Stimulated activated memory B cell treated with anti-CD40 and anti-IgM and Interleukin-4, amounts not matched to agents 10 μg/mL and 1 μg/mL and 100 μg/mL, for 72 hours (primary cell): ENCODE results near the gene GPR141.
A peak's percentile ranks its signal among the peaks of the same experiment; 100 is the strongest.

Experiments
- ATAC-seq: fragments of 150-1000 bp; cut with Tn5 transposase; 2 replicates; pipeline ENCODE4 v1.10.0; 2021
- H3K27ac Mint-ChIP-seq: one replicate; pipeline ENCODE4 v1.8.0; 2022; ENCODE audit warnings: mild to moderate bottlenecking, mixed read lengths
- H3K27me3 Mint-ChIP-seq: one replicate; pipeline ENCODE4 v1.8.0; 2022; ENCODE audit warnings: mixed read lengths
- H3K36me3 Mint-ChIP-seq: one replicate; pipeline ENCODE4 v1.8.0; 2022; ENCODE audit warnings: mixed read lengths
- H3K4me1 Mint-ChIP-seq: one replicate; pipeline ENCODE4 v1.8.0; 2022; ENCODE audit warnings: mixed read lengths
- H3K4me3 Mint-ChIP-seq: one replicate; pipeline ENCODE4 v1.8.0; 2022; ENCODE audit warnings: mild to moderate bottlenecking, moderate library complexity, mixed read lengths
- H3K9me3 Mint-ChIP-seq: one replicate; pipeline ENCODE4 v1.8.0; 2022; ENCODE audit warnings: mixed read lengths

Gene GPR141

GRCh38 chr7:37771801-37772200, 88.2 kb downstream of the GPR141 start:
- ATAC-seq: no peak

GRCh38 chr7:37775921-37776320, 92.4 kb downstream of the GPR141 start:
- ATAC-seq: no peak
- no peak overlapping the region for H3K4me3 Mint-ChIP-seq
- H3K27me3 Mint-ChIP-seq: no peaks in the 10 kb centered on the region
- peaks cover 20% of the 10 kb centered on the region for H3K9me3 Mint-ChIP-seq
- H3K27ac Mint-ChIP-seq: no peak overlapping the region
- H3K36me3 Mint-ChIP-seq: peaks cover 22% of the 10 kb centered on the region
- H3K4me1 Mint-ChIP-seq: no peaks in the 10 kb centered on the region

More at GRCh38 chr7:37771801-37772200, 88.2 kb downstream of the GPR141 start:
- Mint-ChIP-seq H3K9me3 (peaks cover 9% of the 10 kb centered on the region), H3K4me3 (no peak overlapping the region), H3K27me3 (no peaks in the 10 kb centered on the region), H3K4me1 (peaks cover under 1% of the 10 kb centered on the region), H3K36me3 (peaks cover 8% of the 10 kb centered on the region), H3K27ac (no peak overlapping the region)

GRCh38 chr7:37781156-37781555, 97.6 kb downstream of the GPR141 start:
- Mint-ChIP-seq H3K4me3 (no peak overlapping the region), H3K27ac (no peak overlapping the region), H3K27me3 (no peaks in the 10 kb centered on the region), H3K4me1 (peaks cover 16% of the 10 kb centered on the region), H3K9me3 (peaks cover 13% of the 10 kb centered on the region), H3K36me3 (peaks cover 14% of the 10 kb centered on the region)
- ATAC-seq: no peak

GRCh38 chr7:37782166-37782565, 98.6 kb downstream of the GPR141 start:
- peaks cover 14% of the 10 kb centered on the region for H3K36me3 Mint-ChIP-seq
- no peak for ATAC-seq

GRCh38 chr7:37784015-37784414, 100.4 kb downstream of the GPR141 start:
- Mint-ChIP-seq H3K27ac (peak overlapping the region; percentile 0), H3K4me1 (peaks cover 22% of the 10 kb centered on the region), H3K27me3 (no peaks in the 10 kb centered on the region), H3K36me3 (no peaks in the 10 kb centered on the region), H3K4me3 (no peak overlapping the region), H3K9me3 (no peaks in the 10 kb centered on the region)
- ATAC-seq: peak; percentile 59

More at GRCh38 chr7:37782166-37782565, 98.6 kb downstream of the GPR141 start:
- H3K9me3 Mint-ChIP-seq: peaks cover 10% of the 10 kb centered on the region
- no peak overlapping the region for H3K4me3 Mint-ChIP-seq
- peaks cover 22% of the 10 kb centered on the region for H3K4me1 Mint-ChIP-seq
- peak overlapping the region; percentile 20 for H3K27ac Mint-ChIP-seq
- no peaks in the 10 kb centered on the region for H3K27me3 Mint-ChIP-seq

GRCh38 chr7:37786741-37787569, 103.4 kb downstream of the GPR141 start:
- peak overlapping the region; percentile 68 for H3K4me3 Mint-ChIP-seq
- peak; percentile 92 for ATAC-seq
- no peaks in the 10 kb centered on the region for H3K9me3 Mint-ChIP-seq
- H3K27me3 Mint-ChIP-seq: no peaks in the 10 kb centered on the region
- H3K36me3 Mint-ChIP-seq: no peaks in the 10 kb centered on the region
- H3K4me1 Mint-ChIP-seq: peaks cover 22% of the 10 kb centered on the region
- H3K27ac Mint-ChIP-seq: peak overlapping the region; percentile 86
